ENCODE data around the gene TRMT1L.
"Not testable (repeated sequence)": the region's sequence is repeated elsewhere in the genome, so short reads cannot be mapped to it uniquely, and the experiment has no call there.

Gene TRMT1L

GRCh38 chr1:185156854-185157598, at the start of gene TRMT1L, which contains the start of gene SWT1:
TSS of gene TRMT1L (minus strand) at chr1:185156953. CDS start at chr1:185156712, 241 bp downstream.
TSS of gene SWT1 (plus strand) at chr1:185157167. CDS start at chr1:185160842, 3,675 bp downstream.
- peak; percentile 91 to 100 (median 99) for DNase-seq

- no peak for DNase-seq
These were observed 44.1 kb upstream of the TRMT1L start for GRCh38 chr1:185200889-185201288.

- not testable (repeated sequence) for DNase-seq
These were observed 42.0 kb upstream of the TRMT1L start for GRCh38 chr1:185198712-185199111.

GRCh38 chr1:185193756-185194155, 37.0 kb upstream of the TRMT1L start:
- no peak for DNase-seq

- peak in 21 of 51 donors; percentile 0 to 61 (median 15) for DNase-seq
These were observed 13.6 kb upstream of the TRMT1L start for GRCh38 chr1:185170291-185170848.

GRCh38 chr1:185166106-185166505, 9.4 kb upstream of the TRMT1L start:
- DNase-seq: no peak

- DNase-seq: no peak
These were observed 5.7 kb upstream of the TRMT1L start for GRCh38 chr1:185162491-185162890.

GRCh38 chr1:185159966-185160365, 3.2 kb upstream of the TRMT1L start:
- no peak for DNase-seq

GRCh38 chr1:185158800-185159199, 2.0 kb upstream of the TRMT1L start:
- DNase-seq: peak in 1 of 51 donors; percentile 1

GRCh38 chr1:185157599-185158412, 1.1 kb upstream of the TRMT1L start:
- peak in 5 of 51 donors; percentile 0 to 69 (median 22) for DNase-seq

- DNase-seq: peak in 16 of 51 donors; percentile 30 to 83 (median 66)
These were observed 382 bp downstream of the TRMT1L start for GRCh38 chr1:185156288-185156853.

- no peak for DNase-seq
These were observed 1.0 kb downstream of the TRMT1L start for GRCh38 chr1:185155600-185156287.

GRCh38 chr1:185154912-185155513, 1.7 kb downstream of the TRMT1L start:
- DNase-seq: no peak

- no peak for DNase-seq
These were observed 4.5 kb downstream of the TRMT1L start for GRCh38 chr1:185152187-185152767.

- no peak for DNase-seq
These were observed 5.5 kb downstream of the TRMT1L start for GRCh38 chr1:185151215-185151614.

GRCh38 chr1:185144233-185144632, 12.5 kb downstream of the TRMT1L start:
- DNase-seq: no peak

- no peak for DNase-seq
These were observed 17.5 kb downstream of the TRMT1L start for GRCh38 chr1:185139246-185139645.

- DNase-seq: no peak
These were observed 18.7 kb downstream of the TRMT1L start for GRCh38 chr1:185137896-185138545.

- no peak for DNase-seq
These were observed 24.2 kb downstream of the TRMT1L start for GRCh38 chr1:185132534-185132933.

GRCh38 chr1:185129708-185130107, 27.0 kb downstream of the TRMT1L start:
- DNase-seq: no peak
